Activated effector memory CD4-positive, alpha-beta T cell treated with anti-CD3 and anti-CD28 coated beads, Interleukin-2, amount 50 U/mL, for 16 hours (primary cell): Measurements from ENCODE around the gene UVSSA.
A peak's percentile ranks its signal among the peaks of the same experiment; 100 is the strongest.

Source experiments
- DNase-seq: peaks from one replicate; pipeline ENCODE4 v3.0.0-alpha.2; 2020

The UVSSA gene

DNA sequence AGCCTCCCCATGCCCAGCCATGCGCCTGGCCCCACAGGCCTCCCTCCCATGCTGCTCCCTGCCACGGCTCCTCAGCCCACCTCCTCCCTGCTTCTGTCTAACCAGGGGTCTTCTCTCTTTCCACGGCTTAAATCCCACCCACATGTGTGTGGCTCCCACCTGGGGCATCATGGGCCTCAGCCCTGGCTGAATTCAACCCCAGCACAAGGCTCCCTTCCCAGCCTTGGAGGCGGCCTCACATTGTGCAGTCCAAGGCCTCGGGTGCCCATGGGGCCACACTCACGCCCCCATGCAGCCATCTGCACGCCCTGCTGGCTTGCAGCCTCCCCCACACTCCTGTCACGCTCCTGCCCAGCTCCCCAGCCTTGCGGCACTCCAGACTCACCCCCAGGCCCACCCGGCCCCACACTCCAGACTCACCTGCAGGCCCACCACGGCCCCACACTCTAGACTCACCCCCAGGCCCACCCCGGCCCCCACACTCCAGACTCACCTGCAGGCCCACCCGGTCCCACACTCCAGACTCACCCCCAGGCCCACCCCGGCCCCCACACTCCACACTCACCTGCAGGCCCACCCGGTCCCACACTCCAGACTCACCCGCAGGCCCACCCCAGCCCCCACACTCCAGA, 30.4 kb upstream of the UVSSA start:
- DNase-seq: no peak

DNA sequence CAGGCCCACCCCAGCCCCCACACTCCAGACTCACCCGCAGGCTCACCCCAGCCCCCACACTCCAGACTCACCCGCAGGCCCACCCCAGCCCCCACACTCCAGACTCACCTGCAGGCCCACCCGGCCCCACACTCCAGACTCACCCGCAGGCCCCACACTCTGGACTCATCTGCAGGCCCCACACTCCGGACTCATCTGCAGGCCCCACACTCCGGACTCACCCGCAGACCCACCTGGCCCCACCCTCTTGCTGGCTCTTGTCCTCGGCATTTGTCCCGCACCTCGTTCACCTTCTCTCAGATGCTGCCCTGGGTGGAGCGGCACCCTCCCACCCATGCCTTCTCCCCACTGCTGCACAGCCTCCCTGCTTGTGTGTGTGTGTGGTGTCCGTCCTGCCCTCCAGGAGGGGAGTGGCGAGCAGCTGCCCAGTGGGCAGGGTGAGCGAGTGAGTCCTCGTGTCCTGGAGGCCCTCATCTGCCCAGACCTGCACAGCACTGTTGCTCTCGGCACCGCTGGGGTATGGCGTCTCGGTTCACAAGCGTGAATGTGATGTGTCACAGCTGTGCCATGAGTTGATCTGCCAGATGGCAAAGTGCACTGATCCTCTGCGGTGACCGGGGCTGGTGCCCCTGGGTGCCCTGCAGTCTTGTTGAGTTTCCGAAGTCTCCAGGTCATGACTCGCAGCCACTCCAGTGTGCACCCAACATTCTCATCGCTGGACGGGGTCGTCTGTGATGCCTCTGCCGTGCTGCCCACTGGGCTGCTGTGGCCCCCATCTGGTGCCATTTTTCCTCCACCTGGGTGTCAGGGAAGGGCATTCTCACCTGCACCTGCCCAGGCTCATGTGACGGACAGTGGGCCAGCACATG, 29.6 kb upstream of the UVSSA start:
- no peak for DNase-seq

DNA sequence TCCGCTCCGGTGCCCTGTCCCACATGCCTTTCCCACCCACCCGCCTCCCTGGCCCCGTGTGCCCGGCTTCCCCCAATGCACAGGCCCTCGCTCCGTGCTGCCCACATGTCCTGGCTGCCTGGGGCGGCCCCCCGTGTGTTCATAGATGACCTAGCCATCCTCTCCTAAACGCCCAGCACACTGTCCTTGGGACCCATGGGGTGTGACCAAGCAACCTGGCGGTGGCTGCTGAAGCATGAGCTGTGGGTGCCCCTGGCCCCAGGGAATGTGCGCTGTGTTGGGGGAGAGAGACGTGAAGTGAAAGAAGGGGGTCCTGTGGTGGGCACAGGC, 29.0 kb upstream of the UVSSA start:
- no peak for DNase-seq

DNA sequence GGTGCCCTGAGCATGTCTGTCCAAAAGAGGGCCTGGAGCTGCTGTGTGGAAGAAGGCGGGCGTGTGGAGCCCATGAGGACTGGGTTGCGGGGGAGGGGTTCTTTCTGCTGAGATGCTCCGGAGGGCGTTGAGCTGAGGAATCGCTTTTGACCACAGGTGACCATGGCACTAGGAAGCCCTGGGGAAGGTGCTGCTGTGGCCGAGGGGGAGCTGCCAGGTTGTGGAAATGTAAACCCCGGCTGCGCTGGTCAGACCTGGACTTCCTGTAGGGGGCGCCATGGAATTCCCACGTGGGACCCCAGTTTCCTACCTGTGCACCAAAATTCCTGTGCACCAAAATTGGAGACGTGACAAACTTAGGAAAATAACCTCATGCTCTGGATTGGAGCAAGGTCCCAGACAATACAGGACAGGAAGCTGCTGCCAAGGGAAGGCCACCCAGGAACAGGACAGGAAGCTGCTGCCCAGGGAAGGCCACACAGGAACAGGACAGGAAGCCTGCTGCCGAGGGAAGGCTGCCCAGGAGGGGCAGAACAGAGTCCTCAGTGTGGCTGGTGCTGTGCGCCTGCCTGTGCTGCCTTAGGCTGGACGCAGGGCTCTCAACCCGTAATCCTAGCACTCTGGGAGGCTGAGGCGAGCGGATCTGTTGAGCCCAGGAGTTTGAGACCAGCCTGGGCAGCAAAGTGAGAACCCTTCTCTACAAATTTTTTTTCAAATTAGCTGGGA, 28.4 kb upstream of the UVSSA start:
- DNase-seq: no peak

DNA sequence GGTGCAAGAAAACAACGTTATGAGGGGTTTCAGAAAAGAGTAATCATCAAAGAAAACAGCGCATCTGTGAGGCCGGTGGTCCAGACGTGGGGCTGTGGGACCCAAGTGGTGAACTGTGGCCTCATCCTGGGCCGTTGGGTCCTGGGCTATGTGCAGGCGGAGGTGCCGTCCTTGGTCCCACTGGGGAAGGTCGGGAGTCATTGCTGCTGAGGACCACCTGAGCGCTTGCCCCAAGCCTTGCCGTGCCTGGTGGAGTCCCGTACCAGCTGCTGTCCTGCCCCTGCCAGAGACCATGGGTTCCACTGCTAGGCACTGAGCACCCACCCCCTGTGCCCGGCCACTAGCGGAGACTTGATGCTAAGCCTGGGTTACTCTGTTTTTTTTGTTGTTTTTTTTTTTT, 25.5 kb upstream of the UVSSA start:
- no peak for DNase-seq

DNA sequence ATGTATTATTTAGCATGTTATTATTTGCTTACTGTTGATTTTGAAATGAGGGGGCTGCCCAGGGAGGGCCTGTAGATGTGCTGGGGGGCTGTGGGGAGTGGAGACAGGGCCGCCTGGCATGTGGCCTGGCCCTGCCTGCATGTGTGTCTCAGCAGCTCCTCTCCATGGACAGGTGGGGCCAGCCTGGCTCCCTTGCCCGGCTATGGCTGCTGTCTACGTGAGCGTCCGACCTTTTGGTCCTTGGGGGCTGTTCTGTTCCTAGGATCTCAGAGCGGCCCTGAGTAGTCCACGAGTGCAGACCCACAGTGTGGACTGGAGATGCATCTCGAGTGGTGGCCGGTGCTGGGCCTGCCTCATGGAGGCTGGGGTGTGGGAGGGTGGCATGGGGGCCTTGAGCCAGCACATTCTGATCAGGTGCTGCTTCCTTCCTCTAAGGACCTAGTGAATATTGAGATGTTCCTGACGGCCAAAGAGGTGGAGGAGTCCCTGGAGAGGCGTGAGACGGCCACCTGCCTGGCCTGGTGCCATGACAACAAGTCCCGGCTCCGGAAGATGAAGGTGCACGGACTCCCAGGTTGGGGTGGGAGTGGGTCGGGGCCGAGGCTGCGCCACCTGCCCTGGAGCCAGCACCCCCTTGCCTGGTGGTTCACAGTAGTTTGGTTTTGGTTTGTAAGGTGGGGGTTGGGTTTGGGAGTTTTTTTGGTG, 24.9 kb upstream of the UVSSA start:
- no peak for DNase-seq

DNA sequence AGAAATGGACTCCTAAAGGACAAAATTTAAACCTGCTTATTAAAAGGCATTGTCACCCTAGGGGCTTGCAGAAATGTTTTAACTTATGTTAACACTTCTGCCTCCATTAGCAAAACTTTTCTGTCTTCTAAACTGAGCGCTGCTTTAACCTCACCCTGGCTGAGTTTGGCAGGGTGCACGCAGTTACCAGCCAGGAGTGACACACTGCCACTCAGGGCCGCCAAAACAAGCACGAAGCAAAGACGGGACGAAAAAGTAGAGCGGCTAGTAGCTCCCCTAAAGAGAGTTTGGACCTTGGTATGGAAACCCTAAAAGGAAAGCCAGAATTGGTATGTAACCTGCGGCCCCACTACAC, 23.8 kb upstream of the UVSSA start:
- DNase-seq: no peak

DNA sequence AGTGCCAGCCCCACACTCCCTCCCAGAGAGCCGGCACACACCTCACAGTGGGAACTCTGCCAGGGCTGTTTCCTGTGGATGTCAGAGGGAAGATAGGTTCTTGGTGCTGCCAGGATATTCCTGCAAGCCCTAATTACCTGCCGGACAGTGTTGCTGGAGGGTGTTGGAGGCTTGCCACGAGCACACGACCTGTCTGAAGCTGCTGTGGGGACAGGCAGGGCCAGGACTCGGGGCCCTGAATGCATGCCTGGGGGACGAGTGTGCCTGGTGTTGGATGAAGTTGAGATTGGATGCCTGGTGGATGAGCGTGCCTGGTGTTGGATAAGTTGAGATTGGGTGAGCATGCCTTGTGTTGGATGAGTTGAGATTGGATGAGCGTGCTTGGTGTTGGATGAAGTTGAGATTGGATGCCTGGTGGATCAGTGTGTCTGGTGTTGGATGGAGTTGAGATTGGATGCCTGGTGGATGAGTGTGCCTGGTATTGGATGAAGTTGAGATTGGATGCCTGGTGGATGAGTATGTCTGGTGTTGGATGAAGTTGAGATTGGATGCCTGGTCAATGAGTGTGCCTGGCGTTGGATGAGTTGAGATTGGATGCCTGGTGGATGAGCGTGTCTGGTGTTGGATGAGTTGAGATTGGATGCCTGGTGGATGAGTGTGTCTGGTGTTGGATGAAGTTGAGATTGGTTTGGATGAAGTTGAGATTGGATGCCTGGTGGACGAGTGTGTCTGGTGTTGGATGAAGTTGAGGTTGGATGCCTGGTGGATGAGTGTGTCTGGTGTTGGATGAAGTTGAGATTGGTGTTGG, 23.2 kb upstream of the UVSSA start:
- DNase-seq: peak; percentile 21

DNA sequence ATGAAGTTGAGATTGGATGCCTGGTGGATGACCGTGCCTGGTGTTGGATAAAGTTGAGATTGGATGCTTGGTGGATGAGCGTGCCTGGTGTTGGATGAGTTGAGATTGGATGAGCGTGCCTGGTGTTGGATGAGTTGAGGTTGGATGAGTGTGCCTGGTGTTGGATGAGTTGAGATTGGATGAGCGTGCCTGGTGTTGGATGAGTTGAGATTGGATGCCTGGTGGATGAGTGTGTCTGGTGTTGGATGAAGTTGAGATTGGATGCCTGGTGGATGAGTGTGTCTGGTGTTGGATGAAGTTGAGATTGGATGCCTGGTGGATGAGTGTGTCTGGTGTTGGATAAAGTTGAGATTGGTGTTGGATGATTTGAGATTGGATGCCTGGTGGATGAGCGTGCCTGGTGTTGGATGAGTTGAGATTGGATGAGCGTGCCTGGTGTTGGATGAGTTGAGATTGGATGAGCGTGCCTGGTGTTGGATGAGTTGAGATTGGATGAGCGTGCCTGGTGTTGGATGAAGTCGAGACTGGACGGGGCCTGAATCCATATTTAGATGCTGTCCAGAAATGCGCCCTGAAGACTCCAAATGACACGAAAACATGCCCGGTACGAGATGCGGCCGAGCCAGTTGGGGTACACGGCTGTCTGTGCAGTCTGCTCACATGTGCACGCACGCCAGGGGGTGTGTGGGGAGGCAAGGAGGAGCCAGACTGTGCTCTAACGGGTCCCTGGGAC, 22.4 kb upstream of the UVSSA start:
- peak; percentile 28 for DNase-seq

DNA sequence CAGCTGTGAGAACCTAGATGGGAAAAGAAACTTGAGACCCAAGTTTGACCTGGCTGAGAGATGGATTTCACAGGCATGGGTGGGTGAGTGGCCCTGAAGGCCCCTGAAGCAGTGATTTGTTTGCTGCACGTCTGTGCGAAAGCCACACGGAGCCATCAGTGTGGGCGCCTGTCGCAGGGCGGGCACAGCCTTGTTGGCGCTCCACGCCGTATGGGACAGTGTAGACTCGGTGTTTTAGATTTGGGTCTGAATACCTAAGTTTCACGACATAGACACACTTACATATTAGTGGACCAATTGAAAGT, 21.9 kb upstream of the UVSSA start:
- no peak for DNase-seq

DNA sequence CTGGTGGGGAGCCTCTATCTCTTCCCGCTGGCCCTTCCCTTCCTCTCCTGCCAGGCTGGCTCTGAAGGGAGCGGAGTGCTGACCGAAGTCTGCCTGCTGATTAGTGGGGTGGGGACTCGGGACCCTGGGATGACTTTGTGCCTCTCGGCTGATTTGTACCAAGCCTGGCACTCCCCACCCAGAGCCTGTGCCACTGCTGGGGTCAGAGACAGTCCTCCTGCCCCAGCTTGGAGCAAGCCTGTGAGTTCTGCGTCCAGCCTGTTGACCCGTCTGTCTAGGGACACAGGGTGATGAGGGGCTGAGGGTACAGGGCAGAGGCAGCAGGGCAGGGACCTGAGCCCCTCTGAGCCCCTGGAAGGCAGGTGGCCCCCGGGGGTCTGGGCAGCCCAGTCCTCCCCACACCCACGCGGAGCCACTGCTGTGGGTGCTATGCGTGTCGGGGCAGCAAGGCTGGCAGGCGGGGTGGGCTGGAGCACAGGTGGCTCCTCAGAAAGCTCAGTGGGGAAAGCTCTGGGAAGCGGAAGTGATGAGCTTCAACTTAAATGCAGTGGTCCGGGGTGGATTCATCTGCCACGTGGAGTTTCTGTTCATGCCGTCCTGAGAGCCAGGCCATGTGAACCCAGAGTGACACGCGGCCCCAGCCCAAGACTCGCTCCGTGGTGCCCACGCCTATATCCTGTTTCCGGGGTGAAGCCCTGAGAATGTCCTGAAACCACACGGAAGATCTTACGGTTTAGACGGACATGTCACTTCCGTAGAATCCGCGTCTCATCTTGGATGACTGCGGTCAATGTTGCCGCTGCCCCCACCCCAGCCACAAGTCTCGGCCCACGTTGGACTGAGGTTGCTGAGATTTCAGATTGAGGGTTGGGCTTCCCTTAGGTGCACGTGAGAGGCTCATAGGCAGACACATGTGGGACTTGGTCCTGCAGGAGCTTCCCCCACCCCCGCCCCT, 21.1 kb upstream of the UVSSA start:
- DNase-seq: peak; percentile 60

DNA sequence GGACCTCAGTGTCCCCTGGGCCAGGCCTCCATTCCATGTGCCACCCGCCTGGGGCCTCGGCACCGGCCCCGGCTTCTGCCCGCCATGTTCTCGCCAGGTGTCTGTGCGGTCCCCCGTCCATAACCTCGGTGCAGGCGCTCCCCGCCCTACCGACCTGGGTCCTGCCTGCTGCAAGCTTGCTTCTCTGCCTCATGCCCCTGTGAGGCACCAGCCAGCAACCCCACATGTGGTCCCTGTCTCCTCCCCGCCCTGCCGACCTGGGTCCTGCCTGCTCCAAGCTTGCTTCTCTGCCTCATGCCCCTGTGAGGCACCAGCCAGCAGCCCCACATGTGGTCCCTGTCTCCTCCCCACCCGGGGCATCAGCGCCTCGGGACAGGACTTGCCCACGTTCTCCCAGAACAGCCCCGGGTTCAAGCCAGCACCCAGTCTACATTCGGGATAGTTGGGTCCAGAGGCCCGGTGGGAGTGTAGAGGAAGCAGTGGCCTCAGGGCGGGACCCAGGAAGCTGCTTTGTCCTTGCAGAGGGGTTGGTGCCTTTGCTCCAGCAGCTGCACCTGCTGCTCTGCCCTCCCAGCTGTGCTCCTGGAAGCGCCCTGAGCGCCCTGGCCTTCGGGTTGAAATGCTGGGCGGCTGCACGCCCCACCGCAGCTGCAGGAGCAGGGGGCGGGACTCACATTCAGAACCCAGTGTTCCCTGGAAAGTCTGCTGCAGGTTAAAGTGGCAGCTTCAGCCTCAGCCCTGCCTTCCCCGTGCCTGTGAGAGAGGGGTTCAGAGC, 20.1 kb upstream of the UVSSA start:
- DNase-seq: peak; percentile 59

DNA sequence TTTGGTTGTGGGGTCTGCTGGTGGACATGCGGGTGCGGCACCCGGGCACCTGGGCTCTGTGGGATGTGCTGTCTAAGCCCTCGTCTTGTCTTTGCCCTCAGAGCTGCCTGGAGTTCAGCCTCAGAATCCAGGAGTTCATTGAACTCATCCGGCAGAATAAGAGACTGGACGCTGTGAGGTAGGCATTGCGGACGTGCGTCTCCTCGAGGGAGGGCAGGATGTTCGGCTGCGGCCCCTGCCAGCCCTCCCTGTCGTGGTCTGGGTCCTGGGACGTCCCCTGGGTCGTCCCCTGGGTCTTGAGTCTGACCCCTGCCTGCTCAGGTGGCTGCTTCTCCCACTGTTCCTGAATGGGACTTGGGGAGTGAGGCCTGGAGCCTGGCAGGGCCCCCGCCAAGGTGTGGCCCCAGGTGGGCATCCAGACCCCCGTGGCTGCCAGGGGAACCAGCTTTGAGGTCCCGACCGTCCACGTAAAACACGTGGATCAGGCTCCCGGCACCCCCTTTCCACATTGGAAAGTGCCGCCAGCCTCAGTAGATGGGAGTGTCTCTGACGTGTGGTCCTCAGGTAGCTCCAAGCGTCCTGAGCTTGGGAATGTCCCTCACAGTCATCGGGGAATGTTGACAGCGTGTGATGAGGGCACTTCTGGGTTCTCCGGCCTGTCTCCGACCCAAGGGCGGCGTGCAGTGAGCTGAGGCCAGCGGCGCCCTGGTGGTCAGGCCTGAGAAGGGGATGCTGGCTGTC, 19.3 kb upstream of the UVSSA start:
- no peak for DNase-seq

DNA sequence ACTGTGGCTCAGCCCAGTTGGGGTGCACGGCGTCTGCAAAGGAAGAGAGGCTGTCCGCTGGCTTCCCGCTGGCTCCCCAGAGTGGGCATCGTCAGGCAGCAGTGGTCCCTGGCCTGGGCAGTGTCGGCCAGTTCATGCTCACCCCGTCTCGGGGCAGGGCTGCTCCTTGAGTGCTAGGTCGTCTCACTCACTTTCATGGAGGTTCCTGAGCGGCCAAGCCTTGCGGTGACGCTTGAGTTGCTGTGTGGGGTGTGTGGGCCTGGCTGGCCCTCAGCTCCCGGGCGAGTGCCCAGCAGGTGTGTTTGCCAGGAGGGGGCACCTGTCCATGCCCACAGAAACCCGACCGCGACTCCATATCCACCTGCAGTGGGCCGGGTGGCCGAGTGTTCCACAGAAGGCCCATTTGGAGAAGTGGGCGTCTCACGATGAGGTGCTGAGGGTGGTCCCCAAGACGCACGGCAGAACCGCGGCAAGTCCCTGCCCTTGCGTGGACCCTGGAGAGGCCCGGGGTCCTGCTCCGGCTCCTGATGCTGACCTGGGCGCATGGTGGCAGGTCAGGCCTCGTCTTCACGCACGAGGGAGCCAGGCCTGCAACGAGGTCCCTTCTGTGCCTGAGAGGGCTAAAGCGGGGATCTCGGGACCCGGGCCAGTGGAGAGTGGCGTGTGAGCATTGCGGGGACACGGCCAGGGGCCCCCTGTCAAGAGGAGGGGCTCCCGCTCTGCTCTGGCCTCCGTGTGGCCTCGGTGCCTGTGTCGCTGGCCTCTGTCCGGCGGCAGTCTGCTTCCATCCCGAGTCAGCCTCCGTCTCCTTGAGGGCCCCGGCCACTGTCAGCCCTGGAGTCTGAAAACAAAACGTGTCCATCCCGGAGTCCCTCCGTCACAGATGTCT, 18.5 kb upstream of the UVSSA start:
- DNase-seq: no peak

DNA sequence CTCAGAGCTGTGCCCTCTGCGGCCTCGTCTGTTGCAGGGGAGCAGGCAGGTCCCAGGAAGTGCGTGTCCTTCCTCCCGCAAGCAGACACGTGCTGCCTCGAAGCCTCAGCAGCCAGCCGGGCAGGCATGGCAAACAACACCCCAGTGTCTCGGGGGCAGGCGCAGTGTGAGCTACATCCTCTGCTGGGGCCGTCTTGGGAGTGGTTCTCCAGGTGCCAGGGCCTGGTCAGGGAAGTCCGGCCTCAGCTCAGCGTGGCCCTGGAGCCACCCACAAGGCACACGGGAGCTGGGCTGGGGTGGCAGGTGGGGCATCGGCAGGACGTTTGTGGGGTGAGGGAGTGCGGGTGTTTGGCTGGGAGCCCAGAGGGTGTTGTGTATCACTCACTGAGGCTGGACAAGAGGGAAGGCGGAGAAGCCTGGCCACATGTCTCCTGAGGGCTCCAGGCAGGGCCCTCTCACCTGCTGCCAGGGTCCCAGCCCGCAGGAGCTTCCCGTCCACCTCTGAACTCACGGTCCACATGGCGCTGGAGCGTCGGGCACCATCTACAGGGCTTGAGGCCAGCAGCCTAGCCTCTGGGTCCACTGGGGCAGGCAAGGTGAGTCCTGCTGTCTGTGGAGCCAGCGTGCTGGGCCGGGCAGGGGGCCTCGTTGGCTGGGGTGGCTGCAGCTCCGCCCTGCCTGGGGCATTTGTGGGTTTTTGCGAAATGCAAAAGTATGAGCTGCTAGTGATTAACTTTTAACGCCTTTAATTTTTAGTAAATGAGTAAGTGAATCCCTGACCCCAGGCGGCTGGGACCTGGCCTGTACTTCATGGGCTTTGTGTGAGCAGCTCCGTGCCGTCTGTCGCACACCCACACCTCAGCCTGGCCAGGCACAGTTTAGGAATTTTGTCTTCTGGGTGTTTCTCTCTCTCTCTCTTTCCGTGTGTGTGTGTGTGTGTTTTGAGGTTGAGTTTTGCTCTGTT, 17.3 kb upstream of the UVSSA start:
- peak; percentile 72 for DNase-seq

DNA sequence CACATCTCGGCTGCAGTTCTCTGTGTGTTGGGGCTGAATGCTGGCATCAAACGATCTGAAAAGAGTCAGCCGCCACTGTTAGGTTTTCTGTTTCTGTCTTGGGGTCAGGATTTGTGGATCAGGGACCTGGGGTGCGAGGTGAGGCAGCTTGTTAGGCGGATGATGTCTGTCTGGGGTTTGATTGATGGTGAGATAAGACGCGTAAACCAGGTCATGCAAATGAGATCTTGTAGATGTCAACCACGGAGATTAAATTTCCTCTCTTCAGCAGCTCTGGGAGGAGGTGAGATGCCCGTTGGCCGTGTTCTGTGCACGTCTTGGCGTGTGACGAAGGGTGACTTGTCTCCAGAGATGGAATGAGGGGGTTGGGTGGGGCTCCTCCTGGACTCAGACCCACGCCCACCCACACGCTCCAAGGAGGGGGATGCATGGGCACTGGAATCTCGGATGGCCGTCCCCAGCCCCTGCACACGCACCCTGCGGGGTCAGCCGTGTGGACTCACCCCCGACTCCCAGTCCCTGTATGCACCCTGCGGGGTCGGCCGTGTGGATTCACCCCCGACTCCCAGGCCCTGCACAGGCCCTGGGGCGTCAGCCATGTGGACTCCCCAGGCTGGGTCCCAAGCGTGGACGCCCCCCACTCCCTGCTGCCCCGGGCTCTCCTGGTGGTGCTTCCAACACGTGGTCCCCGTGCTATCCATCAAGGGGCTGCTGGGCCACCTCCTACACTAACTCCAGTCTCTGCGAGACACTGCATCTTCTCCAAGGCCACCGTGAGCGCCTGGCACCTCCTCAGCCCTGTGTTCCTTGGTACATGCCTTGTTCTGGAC, 16.0 kb upstream of the UVSSA start:
- peak; percentile 85 for DNase-seq
